SJSA1 (cell line): ENCODE measurements around the gene TMEM120B. TPM values are rescaled to one million over a fixed set of nuclear protein-coding genes. Genes with fewer than 3 reads are reported as not detected.

Experiments used
- DNase-seq, 2 experiments: peaks; one replicate each; pipeline ENCODE4 v3.0.0-alpha.2; 2015 to 2020; ENCODE audit warnings: low spot score in 2 of 2, low read depth in 1 of 2
- H3K27ac ChIP-seq: fragments of 250-450 bp; sonication (Bioruptor Pico); 2 replicates; pipeline ENCODE4 v1.5.1; 2020; ENCODE audit warnings: mild to moderate bottlenecking, moderate library complexity
- H3K27me3 ChIP-seq: fragments of 250-450 bp; sonication (Bioruptor Pico); replicated peaks from 2 replicates; pipeline ENCODE4 v1.5.1; 2020; ENCODE audit warnings: mild to moderate bottlenecking, moderate library complexity
- H3K36me3 ChIP-seq: fragments of 250-450 bp; sonication (Bioruptor Pico); 2 replicates; pipeline ENCODE4 v1.5.1; 2020; ENCODE audit warnings: mild to moderate bottlenecking
- H3K4me1 ChIP-seq: fragments of 250-450 bp; sonication (Bioruptor Pico); replicated peaks from 2 replicates; pipeline ENCODE4 v1.6.1; 2021; ENCODE audit warnings: mild to moderate bottlenecking
- H3K4me3 ChIP-seq: fragments of 250-450 bp; sonication (Bioruptor Pico); 2 replicates; pipeline ENCODE4 v1.5.1; 2020; ENCODE audit warnings: mild to moderate bottlenecking
- H3K9me3 ChIP-seq: fragments of 250-450 bp; sonication (Bioruptor Pico); replicated peaks from 2 replicates; pipeline ENCODE4 v1.5.1; 2020; ENCODE audit warnings: mild to moderate bottlenecking
- total RNA-seq: library from RNA; depleted of rRNA; stranded (reverse); fragments of >200 nt; shearing (Covaris generic); gene quantifications from 2 replicates; pipeline ENCODE4 v1.2.3, GENCODE V29; 2014

The TMEM120B gene
- total RNA-seq, 1 experiment from 2014 or later: 14.0 TPM

- Histone ChIP-seq H3K9me3 (no peaks in the 10 kb centered on the region), H3K4me1 (peaks cover 11% of the 10 kb centered on the region), H3K27ac (no peak overlapping the region), H3K27me3 (no peaks in the 10 kb centered on the region), H3K4me3 (no peak overlapping the region), H3K36me3 (peaks cover 5% of the 10 kb centered on the region; the same call in 1 of the 2 replicates)
- DNase-seq: no peak
Measured at GRCh38 chr12:121778567-121779421, 66.2 kb downstream of the TMEM120B start.

DNA sequence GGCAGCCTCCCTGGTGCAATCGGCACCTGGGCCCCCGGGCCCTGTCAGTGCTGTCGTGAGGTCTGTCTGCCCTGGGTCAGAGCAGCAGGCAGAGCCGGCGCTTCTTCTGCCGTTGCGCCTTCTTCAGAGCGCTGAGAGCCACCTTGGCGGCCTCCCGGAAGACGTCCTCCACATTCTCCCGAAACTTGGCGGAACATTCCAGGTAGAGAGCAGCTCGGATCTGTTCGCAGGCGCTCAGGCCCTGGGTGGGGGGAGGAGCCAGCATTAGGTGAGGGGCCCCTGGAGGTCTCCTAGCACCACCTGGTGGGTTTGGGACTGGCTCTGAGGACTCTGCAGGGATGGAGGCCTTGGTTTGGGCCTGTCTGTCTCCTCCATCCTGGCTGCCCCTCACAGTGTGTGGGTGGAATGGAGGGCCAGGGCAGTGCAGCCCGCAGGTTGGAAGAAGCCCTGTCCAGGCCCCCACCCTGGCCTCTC, 66.9 kb downstream of the TMEM120B start:
- Histone ChIP-seq H3K4me1 (peaks cover 16% of the 10 kb centered on the region), H3K27ac (no peak overlapping the region), H3K9me3 (no peaks in the 10 kb centered on the region), H3K27me3 (no peaks in the 10 kb centered on the region), H3K4me3 (no peak overlapping the region), H3K36me3 (peaks cover 5% of the 10 kb centered on the region; the same call in 1 of the 2 replicates)
- DNase-seq: no peak

DNA sequence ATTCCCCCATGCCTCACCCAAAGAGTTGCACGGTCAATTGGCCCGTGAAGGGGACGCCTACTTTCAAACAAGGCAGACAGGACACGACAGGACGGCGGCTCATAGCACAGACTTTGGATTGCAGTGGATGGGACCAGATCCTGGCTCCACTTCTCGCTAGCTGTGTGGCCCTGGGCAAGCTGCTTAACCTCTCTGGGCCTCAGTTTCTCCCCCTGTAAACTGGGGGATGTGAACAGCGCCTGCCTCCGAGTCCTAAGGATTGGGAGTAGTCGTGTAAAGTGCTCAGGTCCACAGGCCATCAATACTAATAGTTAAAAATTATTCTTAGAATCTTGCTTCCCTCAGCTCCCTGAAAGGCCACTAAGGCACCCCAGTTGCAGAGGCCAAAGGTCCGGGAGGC, 67.9 kb downstream of the TMEM120B start:
- Histone ChIP-seq H3K36me3 (peaks cover 5% of the 10 kb centered on the region; the same call in 1 of the 2 replicates), H3K27me3 (no peaks in the 10 kb centered on the region), H3K9me3 (no peaks in the 10 kb centered on the region), H3K4me3 (no peak overlapping the region), H3K27ac (no peak overlapping the region), H3K4me1 (peaks cover 21% of the 10 kb centered on the region)
- no peak for DNase-seq

GRCh38 chr12:121781484-121781997, 69.0 kb downstream of the TMEM120B start:
- no peaks in the 10 kb centered on the region for H3K9me3 ChIP-seq
- H3K4me1 ChIP-seq: peaks cover 23% of the 10 kb centered on the region
- H3K36me3 ChIP-seq: no peaks in the 10 kb centered on the region
- no peaks in the 10 kb centered on the region for H3K27me3 ChIP-seq
- no peak overlapping the region for H3K4me3 ChIP-seq
- no peak overlapping the region for H3K27ac ChIP-seq
- no peak for DNase-seq

GRCh38 chr12:121781998-121782979, 69.7 kb downstream of the TMEM120B start:
- DNase-seq: no peak
- Histone ChIP-seq H3K4me3 (no peak overlapping the region), H3K4me1 (peaks cover 24% of the 10 kb centered on the region), H3K36me3 (no peaks in the 10 kb centered on the region), H3K27ac (no peak overlapping the region), H3K27me3 (no peaks in the 10 kb centered on the region), H3K9me3 (no peaks in the 10 kb centered on the region)

DNA sequence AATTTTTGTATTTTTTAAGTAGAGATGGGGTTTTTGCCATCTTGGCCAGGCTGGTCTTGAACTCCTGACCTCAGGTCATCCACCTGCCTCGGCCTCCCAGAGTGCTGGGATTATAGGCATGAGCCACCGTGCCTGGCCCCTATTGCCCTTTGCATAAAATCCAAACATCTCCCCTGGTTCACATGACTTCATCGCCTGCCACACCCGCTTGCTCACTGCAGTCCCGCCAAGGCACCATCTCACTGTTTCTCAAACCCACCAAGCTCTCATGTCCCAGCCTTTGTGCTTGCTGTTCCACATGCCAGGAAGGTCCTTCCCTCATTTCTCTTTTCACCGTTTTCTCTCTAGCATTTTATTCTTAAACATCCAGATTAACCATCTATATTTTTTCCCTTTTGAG, 71.2 kb downstream of the TMEM120B start:
- DNase-seq: no peak
- H3K9me3 ChIP-seq: no peaks in the 10 kb centered on the region
- no peaks in the 10 kb centered on the region for H3K27me3 ChIP-seq
- H3K4me3 ChIP-seq: no peak overlapping the region
- no peak overlapping the region for H3K27ac ChIP-seq
- no peaks in the 10 kb centered on the region for H3K36me3 ChIP-seq
- peaks cover 24% of the 10 kb centered on the region for H3K4me1 ChIP-seq

DNA sequence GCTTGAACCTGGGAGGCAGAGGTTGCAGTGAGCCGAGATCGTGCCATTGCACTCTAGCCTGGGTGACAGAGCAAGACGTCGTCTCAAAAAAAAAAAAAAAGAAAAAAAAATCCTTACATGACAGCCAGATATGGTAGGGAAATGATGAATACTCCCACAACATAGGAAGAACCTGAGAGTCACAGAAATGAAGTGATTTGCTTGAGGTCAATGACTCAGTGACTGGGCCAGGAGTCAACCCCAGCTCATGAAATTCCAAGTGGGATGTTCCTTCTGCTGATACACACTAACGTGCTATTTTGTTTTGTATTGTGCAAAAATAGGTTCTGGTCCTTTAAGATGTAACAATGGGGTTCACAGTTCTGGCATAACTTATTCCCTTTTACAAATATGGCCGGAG, 71.9 kb downstream of the TMEM120B start:
- Histone ChIP-seq H3K4me3 (no peak overlapping the region), H3K4me1 (peaks cover 24% of the 10 kb centered on the region), H3K27ac (no peak overlapping the region), H3K9me3 (no peaks in the 10 kb centered on the region), H3K27me3 (no peaks in the 10 kb centered on the region), H3K36me3 (no peaks in the 10 kb centered on the region)
- DNase-seq: peak in 1 of 2 experiments; percentile 38

GRCh38 chr12:121786440-121786825, 73.9 kb downstream of the TMEM120B start:
- H3K36me3 ChIP-seq: no peaks in the 10 kb centered on the region
- H3K27me3 ChIP-seq: no peaks in the 10 kb centered on the region
- no peak overlapping the region for H3K4me3 ChIP-seq
- H3K9me3 ChIP-seq: no peaks in the 10 kb centered on the region
- no peak overlapping the region for H3K27ac ChIP-seq
- peaks cover 24% of the 10 kb centered on the region for H3K4me1 ChIP-seq
- peak; percentile 49 to 73 for DNase-seq

GRCh38 chr12:121787063-121788025, 74.8 kb downstream of the TMEM120B start:
- H3K27ac ChIP-seq: no peak overlapping the region
- H3K36me3 ChIP-seq: no peaks in the 10 kb centered on the region
- no peaks in the 10 kb centered on the region for H3K27me3 ChIP-seq
- H3K9me3 ChIP-seq: no peaks in the 10 kb centered on the region
- peaks cover 20% of the 10 kb centered on the region for H3K4me1 ChIP-seq
- no peak overlapping the region for H3K4me3 ChIP-seq
- DNase-seq: no peak

GRCh38 chr12:121788176-121788818, 75.7 kb downstream of the TMEM120B start:
- no peak overlapping the region for H3K4me3 ChIP-seq

GRCh38 chr12:121789233-121789781, 76.8 kb downstream of the TMEM120B start:
- Histone ChIP-seq H3K9me3 (0 out of 2 replicates have a peak, but pooled peaks cover 2% of the 10 kb centered on the region), H3K36me3 (no peaks in the 10 kb centered on the region), H3K4me3 (no peak overlapping the region), H3K27me3 (no peaks in the 10 kb centered on the region), H3K4me1 (peaks cover 25% of the 10 kb centered on the region), H3K27ac (no peak overlapping the region)
- DNase-seq: no peak

More at GRCh38 chr12:121788176-121788818, 75.7 kb downstream of the TMEM120B start:
- Histone ChIP-seq H3K27ac (no peak overlapping the region), H3K9me3 (0 out of 2 replicates have a peak, but pooled peaks cover under 1% of the 10 kb centered on the region), H3K27me3 (no peaks in the 10 kb centered on the region), H3K36me3 (no peaks in the 10 kb centered on the region), H3K4me1 (peaks cover 23% of the 10 kb centered on the region)
- DNase-seq: no peak
